Stomach smooth muscle (tissue), 2 donors: ENCODE data around the gene ZSWIM9.
A peak's percentile ranks its signal among the peaks of the same experiment; 100 is the strongest.

Experiments
- H3K27ac ChIP-seq: one replicate; pipeline ENCODE4 v1.7.0; 2013; ENCODE audit warnings: mild to moderate bottlenecking, low read length, inconsistent platforms
- H3K27me3 ChIP-seq, 2 donors: one replicate each; pipeline ENCODE4 v1.7.0; 2013; ENCODE audit warnings: low read length in 2 of 2; ENCODE audit not compliant: insufficient read depth in 2 of 2, control insufficient read depth in 1 of 2
- H3K36me3 ChIP-seq, 2 donors: one replicate each; pipeline ENCODE4 v1.7.0; 2013; ENCODE audit warnings: low read length in 2 of 2; ENCODE audit not compliant: control insufficient read depth in 2 of 2, insufficient read depth in 2 of 2
- H3K4me1 ChIP-seq: one replicate; pipeline ENCODE4 v1.7.0; 2013; ENCODE audit warnings: low read length; ENCODE audit not compliant: control insufficient read depth, insufficient read depth
- H3K4me3 ChIP-seq, 2 donors: one replicate each; pipeline ENCODE4 v1.7.0; 2013; ENCODE audit warnings: low read length in 2 of 2
- H3K9ac ChIP-seq, 2 donors: one replicate each; pipeline ENCODE4 v1.7.0; 2013; ENCODE audit warnings: low read length in 2 of 2, mild to moderate bottlenecking in 1 of 2
- H3K9me3 ChIP-seq, 2 donors: one replicate each; pipeline ENCODE4 v1.7.0; 2013; ENCODE audit warnings: low read length in 2 of 2; ENCODE audit not compliant: control insufficient read depth in 2 of 2
- donor health status: healthy.
- donor health status: Pancreatic carcinoma.

ZSWIM9 gene

DNA sequence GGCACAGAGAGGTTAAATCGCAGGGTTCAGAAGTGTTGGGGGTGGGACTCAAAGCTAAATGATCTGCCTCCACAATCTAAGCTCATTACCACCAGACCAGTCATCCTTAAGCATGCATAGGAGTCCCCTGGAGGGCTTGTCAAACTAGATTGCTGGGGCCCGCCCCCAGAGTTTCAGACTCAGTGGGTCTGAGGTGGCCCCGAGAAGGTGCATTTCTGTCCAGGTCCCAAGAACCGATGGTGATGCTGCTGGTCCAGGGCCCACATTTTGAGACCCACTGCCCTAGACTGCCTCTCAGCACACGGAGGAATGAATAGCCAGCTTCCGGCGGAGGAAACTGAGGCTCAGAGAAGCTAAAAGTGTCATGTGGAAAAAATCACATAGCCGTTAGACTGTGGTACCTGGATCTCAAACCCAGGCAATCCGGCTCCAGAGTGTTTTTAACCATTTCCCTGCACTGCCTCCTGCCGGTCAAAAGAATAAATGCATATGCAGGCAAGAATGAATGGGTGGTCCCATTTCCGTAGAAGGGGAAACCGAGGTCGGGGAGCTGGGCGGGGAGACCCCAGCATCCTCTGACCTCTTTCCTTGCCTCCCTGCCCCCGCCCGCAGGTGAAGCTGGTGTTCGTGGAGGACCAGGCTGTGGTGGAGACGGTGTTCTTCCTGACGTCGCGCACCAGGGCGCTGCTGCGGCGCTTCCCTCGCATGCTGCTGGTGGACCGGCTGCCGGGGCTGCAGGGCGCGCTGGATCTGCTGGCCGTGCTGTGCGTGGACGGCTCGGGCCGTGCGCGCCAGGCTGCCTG, 23.8 kb downstream of the ZSWIM9 start:
- Histone ChIP-seq H3K4me1 (peaks cover 4% of the 10 kb centered on the region), H3K27me3 (no peaks in the 10 kb centered on the region), H3K4me3 (no peak overlapping the region), H3K36me3 (peaks cover 3 to 6% of the 10 kb centered on the region in 2 donors), H3K9ac (no peak overlapping the region), H3K9me3 (no peaks in the 10 kb centered on the region), H3K27ac (no peak overlapping the region)

DNA sequence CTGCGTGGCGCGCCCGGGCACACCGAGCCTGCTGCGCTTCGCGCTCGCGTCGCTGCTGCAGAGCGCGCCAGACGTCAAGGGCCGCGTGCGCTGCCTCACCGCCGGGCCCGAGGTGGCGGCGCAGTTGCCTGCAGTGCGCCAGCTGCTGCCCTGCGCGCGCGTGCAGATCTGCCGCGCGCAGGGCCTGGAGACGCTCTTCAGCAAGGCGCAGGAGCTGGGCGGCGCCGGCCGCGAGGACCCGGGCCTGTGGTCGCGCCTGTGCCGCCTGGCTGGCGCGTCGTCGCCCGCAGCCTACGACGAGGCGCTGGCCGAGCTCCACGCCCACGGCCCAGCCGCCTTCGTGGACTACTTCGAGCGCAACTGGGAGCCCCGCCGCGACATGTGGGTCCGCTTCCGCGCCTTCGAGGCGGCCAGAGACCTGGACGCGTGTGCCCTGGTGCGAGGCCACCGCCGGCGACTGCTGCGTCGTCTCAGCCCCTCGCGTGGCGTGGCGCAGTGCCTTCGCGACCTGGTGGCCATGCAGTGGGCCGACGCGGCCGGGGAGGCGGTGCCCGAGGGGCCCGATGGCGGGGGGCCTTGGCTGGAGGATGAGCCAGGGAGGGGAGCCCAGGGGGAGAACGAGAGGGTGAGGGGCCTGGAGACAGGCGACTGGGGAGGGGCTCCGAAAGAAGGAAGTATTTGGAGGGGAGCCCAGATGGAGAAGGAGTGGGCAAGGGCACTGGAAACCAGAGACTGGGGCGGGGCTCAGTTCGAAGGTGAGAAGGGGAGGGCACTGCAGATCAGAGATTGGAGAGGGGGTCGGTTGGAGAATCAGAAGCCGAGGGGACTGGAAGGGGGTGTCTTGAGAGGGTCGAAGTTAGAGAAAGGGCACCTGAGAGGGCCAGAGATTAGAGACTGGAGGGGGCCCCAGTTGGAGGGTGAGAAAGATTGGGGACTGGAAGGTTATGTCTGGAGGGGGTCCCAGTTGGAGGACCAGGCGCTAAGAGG, 24.7 kb downstream of the ZSWIM9 start:
- Histone ChIP-seq H3K9me3 (no peaks in the 10 kb centered on the region), H3K9ac (no peak overlapping the region), H3K27me3 (no peaks in the 10 kb centered on the region), H3K4me1 (peaks cover 4% of the 10 kb centered on the region), H3K27ac (no peak overlapping the region), H3K4me3 (no peak overlapping the region), H3K36me3 (peaks cover 3 to 6% of the 10 kb centered on the region in 2 donors)

- H3K4me1 ChIP-seq = peaks cover 4% of the 10 kb centered on the region
- no peak overlapping the region for H3K9ac ChIP-seq
- H3K9me3 ChIP-seq = no peaks in the 10 kb centered on the region
- H3K4me3 ChIP-seq = no peak overlapping the region
- no peak overlapping the region for H3K27ac ChIP-seq
- peaks cover 3 to 6% of the 10 kb centered on the region in 2 donors for H3K36me3 ChIP-seq
- H3K27me3 ChIP-seq = no peaks in the 10 kb centered on the region
These were observed 25.9 kb downstream of the ZSWIM9 start for GRCh38 chr19:48196321-48196763.

DNA sequence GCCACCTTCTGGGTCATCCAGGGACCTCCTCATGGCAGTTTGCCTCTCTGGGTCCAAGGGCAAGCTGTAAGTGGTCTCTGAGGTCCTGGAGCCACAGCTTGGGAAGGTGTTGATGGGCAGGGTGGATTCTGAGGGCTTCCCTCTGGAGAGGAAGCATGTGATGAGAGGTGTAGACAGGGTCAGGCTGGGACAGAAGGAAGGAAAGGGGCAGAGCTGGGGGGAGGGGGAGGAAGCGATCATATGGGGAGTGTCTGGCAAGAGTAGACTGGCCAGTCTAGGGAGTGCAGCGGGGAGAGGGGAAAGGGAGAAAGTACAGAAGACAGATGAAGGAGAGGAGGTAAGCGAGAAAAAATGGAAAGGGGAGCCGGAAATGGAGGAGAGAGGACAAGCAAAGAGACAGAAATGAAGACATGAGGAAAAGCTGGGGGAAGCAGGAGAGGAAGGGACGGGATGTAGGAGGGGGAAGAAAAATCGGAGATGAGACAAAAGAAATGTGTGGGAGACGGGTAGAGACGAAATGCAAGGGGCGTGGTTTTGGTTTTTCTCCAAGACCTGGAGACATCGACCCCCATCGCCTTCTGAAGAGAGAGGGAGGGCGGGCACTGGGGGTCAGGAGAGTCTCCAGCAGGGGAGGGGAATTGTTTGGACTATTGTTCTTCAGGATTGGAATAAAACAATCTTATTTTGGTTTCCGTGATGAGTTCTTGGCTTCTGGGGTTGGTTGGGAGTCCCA, 26.6 kb downstream of the ZSWIM9 start:
- Histone ChIP-seq H3K9ac (no peak overlapping the region), H3K4me3 (no peak overlapping the region), H3K27ac (no peak overlapping the region), H3K27me3 (no peaks in the 10 kb centered on the region), H3K9me3 (no peaks in the 10 kb centered on the region), H3K36me3 (peaks cover 3% of the 10 kb centered on the region in 2 donors), H3K4me1 (peaks cover 4% of the 10 kb centered on the region)

- H3K27ac ChIP-seq = peak overlapping the region; percentile 19
- H3K9ac ChIP-seq = peak overlapping the region; percentile 63 to 73
- H3K9me3 ChIP-seq = no peaks in the 10 kb centered on the region
- no peaks in the 10 kb centered on the region for H3K36me3 ChIP-seq
- no peaks in the 10 kb centered on the region for H3K27me3 ChIP-seq
- peak overlapping the region; percentile 85 to 92 for H3K4me3 ChIP-seq
- peaks cover 6% of the 10 kb centered on the region for H3K4me1 ChIP-seq
These were observed 32.8 kb downstream of the ZSWIM9 start for GRCh38 chr19:48203222-48203793.

DNA sequence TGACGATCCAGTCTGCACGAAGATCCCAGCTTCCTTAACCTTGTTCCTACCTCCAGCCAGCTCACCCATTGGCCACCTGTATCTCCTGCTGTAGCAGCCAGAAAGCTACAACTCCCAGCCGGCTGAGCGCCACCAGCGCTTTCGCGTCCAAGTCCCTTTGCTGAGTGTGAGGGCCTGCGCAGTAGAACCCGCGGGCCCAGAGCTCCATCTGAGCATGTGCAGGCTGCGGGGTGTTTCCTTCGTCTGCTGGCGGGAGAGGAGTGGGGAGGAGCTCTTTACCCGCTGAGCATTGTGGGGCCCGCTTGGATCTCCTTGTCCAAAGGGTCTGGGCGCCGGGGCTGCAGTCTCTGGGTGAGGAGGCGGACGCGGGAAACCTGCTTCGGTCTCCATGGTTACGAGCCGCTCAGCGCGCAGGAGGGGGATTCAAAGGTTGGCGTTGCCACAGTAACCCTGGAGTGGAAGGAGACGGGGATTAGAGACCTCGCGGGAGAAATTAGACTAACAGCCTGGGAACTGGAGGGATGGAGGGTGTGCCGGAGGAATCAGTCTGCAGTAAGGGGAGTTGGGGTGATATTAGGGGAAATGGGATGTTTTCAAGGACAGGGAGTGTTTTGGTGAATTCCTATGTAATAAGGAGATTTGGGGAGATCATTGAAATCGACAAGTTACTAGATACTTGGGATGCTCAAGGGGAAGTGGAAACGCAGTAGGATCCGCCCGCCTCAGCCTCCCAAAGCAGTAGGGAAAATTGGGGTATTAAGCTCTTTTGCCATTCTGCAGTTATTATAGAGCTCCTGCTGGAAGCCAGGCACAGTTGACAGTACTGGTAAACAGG, 33.5 kb downstream of the ZSWIM9 start:
- no peaks in the 10 kb centered on the region for H3K27me3 ChIP-seq
- H3K4me1 ChIP-seq = peaks cover 6% of the 10 kb centered on the region
- H3K27ac ChIP-seq = peak overlapping the region; percentile 19
- peak overlapping the region; percentile 73 to 81 for H3K9ac ChIP-seq
- no peaks in the 10 kb centered on the region for H3K36me3 ChIP-seq
- H3K9me3 ChIP-seq = no peaks in the 10 kb centered on the region
- H3K4me3 ChIP-seq = peak overlapping the region; percentile 85 to 92

GRCh38 chr19:48206397-48207093, 36.1 kb downstream of the ZSWIM9 start:
- Histone ChIP-seq H3K36me3 (peaks cover 2 to 3% of the 10 kb centered on the region in 2 donors), H3K9me3 (no peaks in the 10 kb centered on the region), H3K27me3 (no peaks in the 10 kb centered on the region), H3K9ac (no peak overlapping the region), H3K27ac (no peak overlapping the region), H3K4me1 (peaks cover 6% of the 10 kb centered on the region), H3K4me3 (no peak overlapping the region)

GRCh38 chr19:48210005-48210404, 39.5 kb downstream of the ZSWIM9 start:
- Histone ChIP-seq H3K27ac (no peak overlapping the region), H3K4me1 (no peaks in the 10 kb centered on the region), H3K4me3 (no peak overlapping the region), H3K27me3 (no peaks in the 10 kb centered on the region), H3K9me3 (no peaks in the 10 kb centered on the region), H3K36me3 (peaks cover 10 to 13% of the 10 kb centered on the region in 2 donors), H3K9ac (no peak overlapping the region)

DNA sequence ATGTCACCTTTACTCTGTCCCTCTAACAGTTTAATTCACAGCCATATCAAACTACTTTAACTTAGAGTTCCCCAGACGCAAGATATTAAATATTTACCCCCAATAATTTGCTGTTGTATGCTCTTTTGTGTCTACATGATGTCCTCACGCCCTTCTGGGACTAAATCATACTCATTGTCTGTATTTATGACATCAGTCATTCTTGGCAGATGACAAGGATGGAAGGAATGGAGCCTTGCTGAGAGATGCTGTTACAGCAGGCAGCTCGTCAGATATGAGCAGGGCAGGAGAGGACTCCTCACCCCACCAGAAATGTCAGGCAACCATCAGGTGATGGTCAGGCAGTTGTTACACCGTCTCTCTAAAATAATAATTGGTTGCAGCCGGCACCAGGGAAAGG, 43.5 kb downstream of the ZSWIM9 start:
- Histone ChIP-seq H3K9ac (no peak overlapping the region), H3K4me1 (no peaks in the 10 kb centered on the region), H3K36me3 (peaks cover 12 to 13% of the 10 kb centered on the region in 2 donors), H3K4me3 (no peak overlapping the region), H3K9me3 (no peaks in the 10 kb centered on the region), H3K27ac (no peak overlapping the region), H3K27me3 (no peaks in the 10 kb centered on the region)
